T-cell (primary cell): Measurements from ENCODE around the gene TMEM200C. TPM values are rescaled to one million over a fixed set of nuclear protein-coding genes. Genes with fewer than 3 reads are reported as not detected.

Experiments
- ATAC-seq, 4 experiments: fragments of 200-7000 bp in 3 of 4; fragments of 150-1000 bp in 1 of 4; cut with Tn5 transposase; replicated peaks in 1 of 4; 1 replicate in 3 of 4; 2 replicates in 1 of 4; pipeline ENCODE4 v1.10.0; 2021; ENCODE audit warnings: moderate library complexity in 3 of 4, mild to moderate bottlenecking in 2 of 4, moderate number of reproducible peaks in 1 of 4
- CTCF ChIA-PET, 2 donors: fragments of 300-600 bp; sonication (Branson Sonifier 250); formaldehyde crosslinking; loops; one replicate each; lab custom pipeline; 2022; ENCODE audit warnings: antibody characterized with exemption in 2 of 2; lab: Charles Lee
- POLR2A ChIA-PET, 2 donors: fragments of 300-600 bp; sonication (Branson Sonifier 250); formaldehyde crosslinking; loops; one replicate each; lab custom pipeline; 2022; ENCODE audit warnings: antibody characterized with exemption in 2 of 2; lab: Charles Lee
- DNase-seq, 35 experiments: peaks; one replicate each; pipeline versions ENCODE4 v3.0.0 to v3.0.0-alpha.2; 2013 to 2023
- H3K27ac ChIP-seq: one replicate; pipeline ENCODE4 v1.5.1; 2013; ENCODE audit warnings: low read length
- H3K27me3 ChIP-seq, 2 experiments: replicated peaks in 1 of 2; 1 replicate in 1 of 2; 2 replicates in 1 of 2; pipeline versions ENCODE4 v1.6.1 to v1.7.0; 2013; ENCODE audit warnings: low read length in 1 of 2, mixed read lengths in 1 of 2; ENCODE audit not compliant: control insufficient read depth in 2 of 2, insufficient read depth in 2 of 2; ENCODE audit errors: extremely low read depth in 1 of 2
- H3K36me3 ChIP-seq, 2 donors: 1 replicate in 1 of 2; 2 replicates in 1 of 2; pipeline versions ENCODE4 v1.6.1 to v1.7.0; 2013; ENCODE audit warnings: low read length in 1 of 2; ENCODE audit not compliant: control insufficient read depth in 2 of 2, insufficient read depth in 1 of 2; ENCODE audit errors: extremely low read depth in 1 of 2
- H3K4me1 ChIP-seq, 2 experiments: 1 replicate in 1 of 2; 2 replicates in 1 of 2; pipeline versions ENCODE4 v1.6.1 to v1.7.0; 2013; ENCODE audit warnings: low read length in 2 of 2, mixed read lengths in 1 of 2; ENCODE audit not compliant: insufficient read depth in 2 of 2, control insufficient read depth in 1 of 2; ENCODE audit errors: extremely low read depth in 1 of 2
- H3K4me3 ChIP-seq, 2 donors: 1 replicate in 1 of 2; 2 replicates in 1 of 2; pipeline versions ENCODE4 v1.5.1 to v1.7.0; 2013; ENCODE audit warnings: mild to moderate bottlenecking in 2 of 2, low read length in 1 of 2, moderate library complexity in 1 of 2; ENCODE audit not compliant: control insufficient read depth in 1 of 2; ENCODE audit errors: extremely low read depth in 1 of 2
- H3K9me3 ChIP-seq: 2 replicates; pipeline ENCODE4 v1.7.0; 2013
- H3K27ac Mint-ChIP-seq, 2 donors: one replicate each; pipeline ENCODE4 v1.8.0; 2020 to 2021; ENCODE audit warnings: mild to moderate bottlenecking in 2 of 2, mixed read lengths in 2 of 2
- H3K27me3 Mint-ChIP-seq, 2 donors: one replicate each; pipeline ENCODE4 v1.8.0; 2021 to 2022; ENCODE audit warnings: mixed read lengths in 2 of 2
- H3K36me3 Mint-ChIP-seq: one replicate; pipeline ENCODE4 v1.8.0; 2021; ENCODE audit warnings: mixed read lengths
- H3K4me1 Mint-ChIP-seq, 3 donors: one replicate each; pipeline ENCODE4 v1.8.0; 2020 to 2022; ENCODE audit warnings: mixed read lengths in 3 of 3, mild to moderate bottlenecking in 1 of 3
- H3K4me3 Mint-ChIP-seq, 3 donors: one replicate each; pipeline ENCODE4 v1.8.0; 2020 to 2022; ENCODE audit warnings: mild to moderate bottlenecking in 3 of 3, mixed read lengths in 3 of 3, moderate library complexity in 3 of 3
- H3K9me3 Mint-ChIP-seq, 3 donors: one replicate each; pipeline ENCODE4 v1.8.0; 2020 to 2022; ENCODE audit warnings: mixed read lengths in 3 of 3
- WGBS: methylation state at CpG from one replicate; pipeline ENCODE4 v1.1.5; 2013; ENCODE audit warnings: missing lambda C conversion rate; ENCODE audit not compliant: insufficient coverage; 5-methylcytosine and 5-hydroxymethylcytosine counted together
- total RNA-seq, 35 experiments: library from RNA in 6 of 35; stranded (reverse) in 6 of 35; fragments of 120-200 nt in 1 of 35; gene quantifications; one replicate each; pipeline versions ENCODE4 v1.2.1 to v1.2.4 and lab custom pipeline; 2013 to 2026

The TMEM200C gene
- total RNA-seq, 5 donors from 2014 or later (not counting 1 experiment from before 2014, with no cell fraction given) = not detected

- WGBS = 4% methylated on average over 106 of the region's 106 CpGs
- no peaks in the 10 kb centered on the region for H3K9me3 ChIP-seq
- no peak overlapping the region for H3K27ac ChIP-seq
- peak; percentile 66 to 87 (median 79) for ATAC-seq
- Mint-ChIP-seq H3K36me3 (no peaks in the 10 kb centered on the region), H3K27ac (no peak overlapping the region), H3K9me3 (no peaks in the 10 kb centered on the region), H3K27me3 (peaks cover 44 to 52% of the 10 kb centered on the region in 2 donors), H3K4me3 (peak overlapping the region in 2 of 3 donors; percentile 17 to 43), H3K4me1 (peaks cover 7 to 9% (median 8%) of the 10 kb centered on the region in 3 donors)
- peaks cover 22 to 26% of the 10 kb centered on the region in 2 experiments for H3K27me3 ChIP-seq
- peaks cover 0 to 16% of the 10 kb centered on the region in 2 experiments for H3K4me1 ChIP-seq
- no peak overlapping the region for H3K4me3 ChIP-seq
- DNase-seq = peak in 17 of 35 experiments; percentile 4 to 55 (median 18)
- ChIA-PET CTCF (interaction anchor here in 1 of 2 donors (0.7 kb wide), 1 partner anchor 785 kb away, joined by 5 read pairs; no protein-coding TSS in a partner anchor), POLR2A (no interaction called here)
- no peaks in the 10 kb centered on the region for H3K36me3 ChIP-seq
These were observed 4.8 kb downstream of the TMEM200C start for GRCh38 chr18:5890331-5891183.

DNA sequence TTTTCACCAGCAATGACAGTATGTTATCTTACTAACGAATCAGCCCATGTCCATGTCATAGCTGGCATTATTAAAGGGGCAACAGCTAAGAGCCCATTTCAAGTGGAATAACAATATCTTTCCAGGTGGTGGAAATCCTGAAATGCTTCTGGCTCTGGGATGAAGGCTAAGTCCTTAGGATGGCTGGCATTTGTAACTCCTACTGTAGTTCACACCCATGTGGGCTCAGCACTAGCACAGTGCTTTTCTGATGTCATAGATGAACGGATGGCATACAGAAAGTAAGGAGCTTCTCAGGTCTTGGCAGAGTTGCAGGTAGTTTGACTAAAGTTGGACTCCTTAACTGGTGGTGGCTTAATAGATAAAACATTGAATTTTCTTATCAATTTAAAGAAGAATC is 10.0 kb downstream of the TMEM200C start:
- ATAC-seq = no peak
- no peak overlapping the region for H3K4me3 Mint-ChIP-seq
- POLR2A ChIA-PET = interaction anchor here in 1 of 2 donors (0.6 kb wide), 1 partner anchor 24 kb away, joined by 4 read pairs; no protein-coding TSS in a partner anchor
- H3K4me3 ChIP-seq = no peak overlapping the region
- no peaks in the 10 kb centered on the region for H3K36me3 ChIP-seq
- H3K27me3 Mint-ChIP-seq = peaks cover 23% of the 10 kb centered on the region in 2 donors
- no peaks in the 10 kb centered on the region for H3K9me3 ChIP-seq
- H3K27ac ChIP-seq = no peak overlapping the region
- DNase-seq = no peak
- no peaks in the 10 kb centered on the region for H3K9me3 Mint-ChIP-seq
- no peaks in the 10 kb centered on the region for H3K36me3 Mint-ChIP-seq
- CTCF ChIA-PET = no interaction called here
- H3K4me1 ChIP-seq = peaks cover 0 to 3% of the 10 kb centered on the region in 2 experiments
- H3K27me3 ChIP-seq = peaks cover 5 to 16% of the 10 kb centered on the region in 2 experiments
- 100% methylated on average over 1 of the region's 2 CpGs for WGBS
- peaks cover 0 to 2% (median 0%) of the 10 kb centered on the region in 3 donors for H3K4me1 Mint-ChIP-seq
- no peak overlapping the region for H3K27ac Mint-ChIP-seq

DNA sequence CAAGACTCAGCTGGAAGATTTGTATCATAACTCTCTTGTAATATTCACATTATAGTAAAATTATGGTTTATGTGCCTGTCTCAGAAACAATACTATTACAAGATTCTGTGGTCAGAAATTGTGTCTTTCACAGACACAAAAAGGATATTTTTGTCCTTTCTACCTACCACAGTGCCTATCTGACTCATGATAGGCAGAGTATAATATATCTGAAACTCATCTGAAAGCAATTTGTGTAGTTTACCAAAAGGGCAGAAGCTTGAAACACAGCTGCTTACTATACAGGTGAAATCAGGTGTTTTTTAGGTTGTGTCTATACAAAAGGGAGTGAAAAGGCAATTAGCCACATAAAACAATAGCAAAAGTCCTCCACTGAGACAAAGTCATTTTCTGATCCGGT is 10.9 kb downstream of the TMEM200C start:
- no peak overlapping the region for H3K27ac Mint-ChIP-seq
- Histone ChIP-seq H3K27me3 (peaks cover 0 to 9% of the 10 kb centered on the region in 2 experiments), H3K9me3 (no peaks in the 10 kb centered on the region), H3K36me3 (no peaks in the 10 kb centered on the region), H3K4me1 (no peaks in the 10 kb centered on the region), H3K27ac (no peak overlapping the region), H3K4me3 (no peak overlapping the region)
- H3K9me3 Mint-ChIP-seq = no peaks in the 10 kb centered on the region
- no CpG with 5 or more reads among the region's 1 CpG for WGBS
- DNase-seq (no peak), ATAC-seq (no peak)
- POLR2A ChIA-PET = no interaction called here
- CTCF ChIA-PET = no interaction called here
- H3K36me3 Mint-ChIP-seq = no peaks in the 10 kb centered on the region
- no peak overlapping the region for H3K4me3 Mint-ChIP-seq
- no peaks in the 10 kb centered on the region for H3K4me1 Mint-ChIP-seq
- peaks cover 16 to 26% of the 10 kb centered on the region in 2 donors for H3K27me3 Mint-ChIP-seq

- ChIA-PET POLR2A (no interaction called here), CTCF (interaction anchor here in 1 of 2 donors (0.6 kb wide), 1 partner anchor 18 kb away, joined by 3 read pairs; no protein-coding TSS in a partner anchor)
- H3K4me1 ChIP-seq = no peaks in the 10 kb centered on the region
- no peak overlapping the region for H3K4me3 ChIP-seq
- DNase-seq = no peak
- H3K9me3 ChIP-seq = no peaks in the 10 kb centered on the region
- Mint-ChIP-seq H3K4me3 (no peak overlapping the region), H3K27ac (no peak overlapping the region), H3K36me3 (no peaks in the 10 kb centered on the region), H3K27me3 (peaks cover 8 to 19% of the 10 kb centered on the region in 2 donors), H3K9me3 (peaks cover 0 to 4% (median 0%) of the 10 kb centered on the region in 3 donors), H3K4me1 (no peaks in the 10 kb centered on the region)
- no peak overlapping the region for H3K27ac ChIP-seq
- ATAC-seq = no peak
- peaks cover 0 to 3% of the 10 kb centered on the region in 2 experiments for H3K27me3 ChIP-seq
- H3K36me3 ChIP-seq = no peaks in the 10 kb centered on the region
These were observed 15.8 kb downstream of the TMEM200C start for GRCh38 chr18:5879479-5879882.

DNA sequence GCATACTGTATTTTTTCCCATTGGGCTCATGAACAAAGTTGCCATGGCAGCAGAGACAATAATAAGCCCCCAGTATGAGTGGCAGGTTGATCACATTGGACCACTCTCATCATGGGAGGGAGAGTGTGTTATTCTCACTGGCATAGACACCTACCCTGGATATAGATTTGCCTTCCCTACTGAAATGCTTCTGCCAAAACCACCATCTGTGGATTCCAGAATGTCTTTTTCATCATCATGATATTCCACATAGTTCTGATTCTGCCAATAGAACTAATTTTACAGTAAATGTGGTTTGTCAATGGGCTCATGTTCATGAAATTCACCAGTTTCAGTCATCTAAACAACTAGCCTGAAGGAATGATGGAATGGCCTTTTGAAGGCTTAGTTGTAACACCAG is 18.4 kb downstream of the TMEM200C start:
- ChIA-PET CTCF (no interaction called here), POLR2A (no interaction called here)
- no peak overlapping the region for H3K27ac ChIP-seq
- Mint-ChIP-seq H3K4me1 (no peaks in the 10 kb centered on the region), H3K9me3 (peaks cover 0 to 4% (median 0%) of the 10 kb centered on the region in 3 donors), H3K27me3 (peaks cover 8 to 19% of the 10 kb centered on the region in 2 donors), H3K27ac (no peak overlapping the region), H3K4me3 (no peak overlapping the region), H3K36me3 (no peaks in the 10 kb centered on the region)
- H3K4me1 ChIP-seq = no peaks in the 10 kb centered on the region
- H3K4me3 ChIP-seq = no peak overlapping the region
- H3K9me3 ChIP-seq = no peaks in the 10 kb centered on the region
- ATAC-seq = no peak
- no peak for DNase-seq
- no peaks in the 10 kb centered on the region for H3K27me3 ChIP-seq
- H3K36me3 ChIP-seq = no peaks in the 10 kb centered on the region

DNA sequence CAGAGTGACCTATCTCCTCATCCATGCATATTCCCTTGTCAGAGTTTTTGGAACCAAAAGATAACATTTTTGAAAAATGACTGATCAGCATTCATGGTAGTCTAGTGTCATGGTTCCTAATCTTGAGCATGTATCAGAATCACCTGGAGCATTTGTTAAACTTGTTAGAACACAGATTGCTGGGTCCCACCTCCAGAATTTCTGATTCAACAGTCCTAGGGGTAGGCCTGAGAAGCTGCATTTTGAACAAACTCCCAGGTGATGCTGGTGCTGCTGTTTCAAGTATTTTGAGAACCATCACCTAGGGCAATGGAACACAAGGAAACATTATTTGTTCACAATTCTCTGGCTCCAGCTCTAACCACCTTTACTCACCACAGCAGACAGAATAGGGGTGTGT is 21.0 kb downstream of the TMEM200C start:
- Mint-ChIP-seq H3K27me3 (peaks cover 6 to 12% of the 10 kb centered on the region in 2 donors), H3K27ac (no peak overlapping the region), H3K9me3 (peaks cover 0 to 4% (median 0%) of the 10 kb centered on the region in 3 donors), H3K4me1 (no peaks in the 10 kb centered on the region), H3K4me3 (no peak overlapping the region), H3K36me3 (no peaks in the 10 kb centered on the region)
- Histone ChIP-seq H3K4me3 (no peak overlapping the region), H3K27me3 (no peaks in the 10 kb centered on the region), H3K36me3 (no peaks in the 10 kb centered on the region), H3K27ac (no peak overlapping the region), H3K4me1 (no peaks in the 10 kb centered on the region), H3K9me3 (no peaks in the 10 kb centered on the region)
- no peak for DNase-seq
- no peak for ATAC-seq
- ChIA-PET POLR2A (interaction anchor here in 1 of 2 donors (0.6 kb wide), 1 partner anchor 753 kb away, joined by 3 read pairs; no protein-coding TSS in a partner anchor), CTCF (no interaction called here)
